Lower leg skin (tissue), 3 donors: ENCODE data around the gene CSF2RB.

Experiments used
- CTCF ChIP-seq, 3 donors: fragments of 450-650 bp; IDR thresholded peaks; one replicate each; pipeline ENCODE4 v1.5.1; 2016; ENCODE audit warnings: antibody characterized with exemption in 3 of 3, mild to moderate bottlenecking in 3 of 3, moderate library complexity in 2 of 3
- POLR2A ChIP-seq, 2 donors: fragments of 450-650 bp; IDR thresholded peaks; one replicate each; pipeline ENCODE4 v1.6.1; 2016 to 2017; ENCODE audit warnings: antibody characterized with exemption in 2 of 2, mild to moderate bottlenecking in 1 of 2, moderate library complexity in 1 of 2

GRCh38 chr22:36934418-36935312, 21.2 kb downstream of the CSF2RB start:
- TF ChIP-seq CTCF (IDR thresholded peaks at IDR 0.05) = no peak
- TF ChIP-seq POLR2A (IDR thresholded peaks at IDR 0.05) = no peak
